Liver (tissue), 9 donors: ENCODE results near the gene GCGR. TPM values are rescaled to one million over a fixed set of nuclear protein-coding genes. Genes with fewer than 3 reads are reported as not detected.

Source experiments
- DNase-seq: peaks from one replicate; pipeline ENCODE4 v3.0.0-alpha.2; 2017; ENCODE audit warnings: low spot score
- H3K27ac ChIP-seq, 2 donors: one replicate each; pipeline ENCODE4 v1.7.0; 2013; ENCODE audit warnings: inconsistent platforms in 2 of 2, low read length in 2 of 2, control low read depth in 1 of 2, low read depth in 1 of 2, mild to moderate bottlenecking in 1 of 2
- H3K27me3 ChIP-seq, 4 donors: one replicate each; pipeline versions ENCODE4 v1.6.1 to v1.7.0; 2013; ENCODE audit warnings: low read length in 3 of 4, inconsistent platforms in 1 of 4, mild to moderate bottlenecking in 1 of 4, moderate library complexity in 1 of 4; ENCODE audit not compliant: control insufficient read depth in 4 of 4, insufficient read depth in 4 of 4
- H3K36me3 ChIP-seq, 4 donors: one replicate each; pipeline versions ENCODE4 v1.6.1 to v1.7.0; 2013; ENCODE audit warnings: low read length in 3 of 4, mild to moderate bottlenecking in 3 of 4, low read depth in 1 of 4, moderate library complexity in 1 of 4; ENCODE audit not compliant: control insufficient read depth in 4 of 4, insufficient read depth in 3 of 4
- H3K4me1 ChIP-seq, 4 donors: one replicate each; pipeline versions ENCODE4 v1.6.1 to v1.7.0; 2013; ENCODE audit warnings: low read length in 3 of 4, mild to moderate bottlenecking in 3 of 4, moderate library complexity in 1 of 4; ENCODE audit not compliant: control insufficient read depth in 4 of 4, insufficient read depth in 4 of 4
- H3K4me3 ChIP-seq, 3 donors: one replicate each; pipeline versions ENCODE4 v1.6.1 to v1.7.0; 2013; ENCODE audit warnings: low read length in 3 of 3, control low read depth in 1 of 3, low read depth in 1 of 3, mild to moderate bottlenecking in 1 of 3
- H3K9ac ChIP-seq, 2 donors: one replicate each; pipeline ENCODE4 v1.7.0; 2013; ENCODE audit warnings: low read length in 2 of 2, mild to moderate bottlenecking in 2 of 2, moderate library complexity in 2 of 2, control low read depth in 1 of 2, low read depth in 1 of 2
- H3K9me3 ChIP-seq, 4 donors: one replicate each; pipeline versions ENCODE4 v1.6.1 to v1.7.0; 2013; ENCODE audit warnings: low read length in 3 of 4; ENCODE audit not compliant: control insufficient read depth in 4 of 4
- EGR1 ChIP-seq, 2 donors: IDR thresholded peaks; 2 replicates each; pipeline ENCODE4 v1.6.1; 2016 to 2018; ENCODE audit warnings: antibody characterized with exemption in 2 of 2, low read depth in 2 of 2
- FOXA1 ChIP-seq: IDR thresholded peaks from 2 replicates; pipeline ENCODE4 v1.6.1; 2016; ENCODE audit warnings: antibody characterized with exemption
- FOXA2 ChIP-seq: IDR thresholded peaks from 2 replicates; pipeline ENCODE4 v1.6.1; 2016; ENCODE audit warnings: antibody characterized with exemption
- GABPA ChIP-seq, 2 donors: IDR thresholded peaks in 1 of 2; conservative IDR thresholded peaks in 1 of 2; 2 replicates each; pipeline ENCODE4 v1.6.1; 2016; ENCODE audit warnings: antibody characterized with exemption in 2 of 2, mild to moderate bottlenecking in 1 of 2, moderate library complexity in 1 of 2
- HNF4A ChIP-seq, 2 donors: conservative IDR thresholded peaks; 2 replicates each; pipeline ENCODE4 v1.6.1; 2016; ENCODE audit warnings: antibody characterized with exemption in 2 of 2, mild to moderate bottlenecking in 2 of 2
- HNF4G ChIP-seq: IDR thresholded peaks from 2 replicates; pipeline ENCODE4 v1.6.1; 2016; ENCODE audit warnings: antibody characterized with exemption
- JUND ChIP-seq, 2 donors: IDR thresholded peaks; 2 replicates each; pipeline ENCODE4 v1.6.1; 2016; ENCODE audit warnings: antibody characterized with exemption in 2 of 2
- NR2F2 ChIP-seq: IDR thresholded peaks from 2 replicates; pipeline ENCODE4 v1.6.1; 2016; ENCODE audit warnings: antibody characterized with exemption
- RAD21 ChIP-seq, 2 donors: IDR thresholded peaks; 2 replicates each; pipeline ENCODE4 v1.6.1; 2016; ENCODE audit warnings: antibody characterized with exemption in 2 of 2, mild to moderate bottlenecking in 2 of 2
- RXRA ChIP-seq, 2 donors: IDR thresholded peaks; 2 replicates each; pipeline ENCODE4 v1.6.1; 2017 to 2018; ENCODE audit warnings: antibody characterized with exemption in 2 of 2, mild to moderate bottlenecking in 1 of 2
- SP1 ChIP-seq: IDR thresholded peaks from 2 replicates; pipeline ENCODE4 v1.6.1; 2018; ENCODE audit warnings: antibody characterized with exemption, mild to moderate bottlenecking
- TAF1 ChIP-seq: conservative IDR thresholded peaks from 2 replicates; pipeline ENCODE4 v1.6.1; 2016; ENCODE audit warnings: antibody characterized with exemption, mild to moderate bottlenecking
- YY1 ChIP-seq: IDR thresholded peaks from 2 replicates; pipeline ENCODE4 v1.6.1; 2016; ENCODE audit warnings: antibody characterized with exemption, mild to moderate bottlenecking
- WGBS: extraction: QIAGEN DNeasy Blood & Tissue Kit; methylation state at CpG from one replicate; pipeline ENCODE4 v1.1.7; 2013; 5-methylcytosine and 5-hydroxymethylcytosine counted together
- polyA plus RNA-seq, 2 donors: library from polyadenylated mRNA; stranded (reverse) in 1 of 2; unstranded in 1 of 2; fragments of 200-250 nt in 1 of 2; fragments of >200 nt in 1 of 2; fragmentation: Nextera tagmentation in 1 of 2; extraction: Ambion mirVana in 1 of 2; gene quantifications; one replicate each; pipeline versions ENCODE4 v1.2.1 to v1.2.3, GENCODE V29; 2013 to 2015
- total RNA-seq, 2 donors: library from RNA; depleted of rRNA; stranded (reverse); fragments of >200 nt; gene quantifications; one replicate each; pipeline ENCODE4 v1.2.3, GENCODE V29; 2014
- TF ChIP-seq, protein P1 (sequence below): IDR thresholded peaks from 2 replicates; pipeline ENCODE4 v1.6.1; 2016; ENCODE audit warnings: antibody characterized with exemption
- TF ChIP-seq, protein P2 (sequence below): IDR thresholded peaks from 2 replicates; pipeline ENCODE4 v1.6.1; 2016; ENCODE audit warnings: antibody characterized with exemption
- TF ChIP-seq, protein P3 (sequence below): fragments of 150-350 bp; IDR thresholded peaks from 2 replicates; pipeline ENCODE4 v1.5.1; 2017; ENCODE audit warnings: improper control_type of control experiment, low read depth, low read length; ENCODE audit not compliant: missing input control
- TF ChIP-seq, protein P4 (sequence below): IDR thresholded peaks from 2 replicates; pipeline ENCODE4 v1.6.1; 2016; ENCODE audit warnings: antibody characterized with exemption
- TF ChIP-seq, protein P5 (sequence below): IDR thresholded peaks from 2 replicates; pipeline ENCODE4 v1.6.1; 2016; ENCODE audit warnings: antibody characterized with exemption, mild to moderate bottlenecking
- donor health status: healthy.
- donor health status: healthy.
- donor health status: healthy.
- donor health status: healthy.
- donor health status: healthy.

GCGR gene
- total and polyA plus RNA-seq, 4 donors, result 20.7 to 72.0 (median 48.9) TPM

DNA sequence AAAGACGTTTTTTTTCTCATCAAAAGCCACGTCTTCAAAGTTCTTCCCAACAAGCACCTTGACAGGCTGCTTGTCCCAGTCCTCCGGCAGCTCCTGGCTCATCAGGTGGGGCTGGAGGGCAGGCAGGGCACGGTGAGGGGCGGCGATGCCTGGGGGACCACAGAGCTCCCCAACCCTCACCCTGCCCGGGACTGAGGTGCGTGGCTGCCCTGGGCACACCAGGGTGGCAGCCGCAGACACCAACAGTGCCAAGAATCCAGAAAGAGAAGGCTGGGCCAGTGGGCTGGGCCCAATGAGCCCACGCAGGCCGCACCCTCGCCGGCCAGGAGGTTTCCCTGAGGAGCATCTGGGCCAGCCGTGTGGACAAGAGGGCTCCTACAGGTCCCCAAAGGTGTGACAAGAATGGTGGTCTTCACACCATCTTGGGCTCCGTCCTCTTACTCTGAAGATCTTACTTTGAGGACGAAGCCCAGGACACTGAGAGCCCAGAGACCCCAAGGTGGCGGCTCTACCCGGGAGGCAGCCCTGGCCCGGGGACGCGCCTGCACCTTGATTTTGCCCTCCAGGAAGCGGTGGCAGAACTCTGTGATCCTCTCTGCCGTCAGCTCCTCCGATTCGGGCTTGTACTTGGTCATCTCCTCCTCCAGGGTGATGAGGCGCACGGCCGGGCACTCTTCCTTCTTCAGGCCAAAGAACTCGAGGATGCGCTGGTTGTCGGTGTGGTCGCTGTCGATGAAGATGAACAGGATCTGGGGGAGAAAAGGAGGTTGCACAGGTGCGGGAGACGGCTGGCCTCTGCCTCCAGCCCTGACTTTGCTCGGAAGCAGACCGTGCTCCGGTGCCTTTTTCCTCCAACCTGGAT lies 42.2 kb downstream of the GCGR start:
- H3K9ac ChIP-seq, result no peak overlapping the region

More for the DNA sequence above, 42.2 kb downstream of the GCGR start:
- no peaks in the 10 kb centered on the region for H3K9me3 ChIP-seq
- DNase-seq, result no peak
- no peak overlapping the region for H3K4me3 ChIP-seq
- no peak overlapping the region for H3K27ac ChIP-seq
- no peak for TF ChIP-seq RXRA (IDR thresholded peaks at IDR 0.05)
- TF ChIP-seq EGR1 (IDR thresholded peaks at IDR 0.05; ENCODE audit: low read depth in 2 of 2), result no peak
- TF ChIP-seq, protein P1, sequence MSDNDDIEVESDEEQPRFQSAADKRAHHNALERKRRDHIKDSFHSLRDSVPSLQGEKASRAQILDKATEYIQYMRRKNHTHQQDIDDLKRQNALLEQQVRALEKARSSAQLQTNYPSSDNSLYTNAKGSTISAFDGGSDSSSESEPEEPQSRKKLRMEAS, result no peak
- TF ChIP-seq, protein P2, sequence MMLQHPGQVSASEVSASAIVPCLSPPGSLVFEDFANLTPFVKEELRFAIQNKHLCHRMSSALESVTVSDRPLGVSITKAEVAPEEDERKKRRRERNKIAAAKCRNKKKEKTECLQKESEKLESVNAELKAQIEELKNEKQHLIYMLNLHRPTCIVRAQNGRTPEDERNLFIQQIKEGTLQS, result no peak
- no peak for TF ChIP-seq GABPA (IDR thresholded peaks at IDR 0.05 in 1 of 2, conservative IDR thresholded peaks at IDR 0.05 in 1 of 2)
- TF ChIP-seq, protein P3, sequence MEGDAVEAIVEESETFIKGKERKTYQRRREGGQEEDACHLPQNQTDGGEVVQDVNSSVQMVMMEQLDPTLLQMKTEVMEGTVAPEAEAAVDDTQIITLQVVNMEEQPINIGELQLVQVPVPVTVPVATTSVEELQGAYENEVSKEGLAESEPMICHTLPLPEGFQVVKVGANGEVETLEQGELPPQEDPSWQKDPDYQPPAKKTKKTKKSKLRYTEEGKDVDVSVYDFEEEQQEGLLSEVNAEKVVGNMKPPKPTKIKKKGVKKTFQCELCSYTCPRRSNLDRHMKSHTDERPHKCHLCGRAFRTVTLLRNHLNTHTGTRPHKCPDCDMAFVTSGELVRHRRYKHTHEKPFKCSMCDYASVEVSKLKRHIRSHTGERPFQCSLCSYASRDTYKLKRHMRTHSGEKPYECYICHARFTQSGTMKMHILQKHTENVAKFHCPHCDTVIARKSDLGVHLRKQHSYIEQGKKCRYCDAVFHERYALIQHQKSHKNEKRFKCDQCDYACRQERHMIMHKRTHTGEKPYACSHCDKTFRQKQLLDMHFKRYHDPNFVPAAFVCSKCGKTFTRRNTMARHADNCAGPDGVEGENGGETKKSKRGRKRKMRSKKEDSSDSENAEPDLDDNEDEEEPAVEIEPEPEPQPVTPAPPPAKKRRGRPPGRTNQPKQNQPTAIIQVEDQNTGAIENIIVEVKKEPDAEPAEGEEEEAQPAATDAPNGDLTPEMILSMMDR, result no peak
- no peak for TF ChIP-seq HNF4A (conservative IDR thresholded peaks at IDR 0.05)
- TF ChIP-seq JUND (IDR thresholded peaks at IDR 0.05), result no peak
- TF ChIP-seq, protein P4, sequence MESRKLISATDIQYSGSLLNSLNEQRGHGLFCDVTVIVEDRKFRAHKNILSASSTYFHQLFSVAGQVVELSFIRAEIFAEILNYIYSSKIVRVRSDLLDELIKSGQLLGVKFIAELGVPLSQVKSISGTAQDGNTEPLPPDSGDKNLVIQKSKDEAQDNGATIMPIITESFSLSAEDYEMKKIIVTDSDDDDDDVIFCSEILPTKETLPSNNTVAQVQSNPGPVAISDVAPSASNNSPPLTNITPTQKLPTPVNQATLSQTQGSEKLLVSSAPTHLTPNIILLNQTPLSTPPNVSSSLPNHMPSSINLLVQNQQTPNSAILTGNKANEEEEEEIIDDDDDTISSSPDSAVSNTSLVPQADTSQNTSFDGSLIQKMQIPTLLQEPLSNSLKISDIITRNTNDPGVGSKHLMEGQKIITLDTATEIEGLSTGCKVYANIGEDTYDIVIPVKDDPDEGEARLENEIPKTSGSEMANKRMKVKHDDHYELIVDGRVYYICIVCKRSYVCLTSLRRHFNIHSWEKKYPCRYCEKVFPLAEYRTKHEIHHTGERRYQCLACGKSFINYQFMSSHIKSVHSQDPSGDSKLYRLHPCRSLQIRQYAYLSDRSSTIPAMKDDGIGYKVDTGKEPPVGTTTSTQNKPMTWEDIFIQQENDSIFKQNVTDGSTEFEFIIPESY, result no peak
- TF ChIP-seq SP1, result no peak
- TF ChIP-seq, protein P5, sequence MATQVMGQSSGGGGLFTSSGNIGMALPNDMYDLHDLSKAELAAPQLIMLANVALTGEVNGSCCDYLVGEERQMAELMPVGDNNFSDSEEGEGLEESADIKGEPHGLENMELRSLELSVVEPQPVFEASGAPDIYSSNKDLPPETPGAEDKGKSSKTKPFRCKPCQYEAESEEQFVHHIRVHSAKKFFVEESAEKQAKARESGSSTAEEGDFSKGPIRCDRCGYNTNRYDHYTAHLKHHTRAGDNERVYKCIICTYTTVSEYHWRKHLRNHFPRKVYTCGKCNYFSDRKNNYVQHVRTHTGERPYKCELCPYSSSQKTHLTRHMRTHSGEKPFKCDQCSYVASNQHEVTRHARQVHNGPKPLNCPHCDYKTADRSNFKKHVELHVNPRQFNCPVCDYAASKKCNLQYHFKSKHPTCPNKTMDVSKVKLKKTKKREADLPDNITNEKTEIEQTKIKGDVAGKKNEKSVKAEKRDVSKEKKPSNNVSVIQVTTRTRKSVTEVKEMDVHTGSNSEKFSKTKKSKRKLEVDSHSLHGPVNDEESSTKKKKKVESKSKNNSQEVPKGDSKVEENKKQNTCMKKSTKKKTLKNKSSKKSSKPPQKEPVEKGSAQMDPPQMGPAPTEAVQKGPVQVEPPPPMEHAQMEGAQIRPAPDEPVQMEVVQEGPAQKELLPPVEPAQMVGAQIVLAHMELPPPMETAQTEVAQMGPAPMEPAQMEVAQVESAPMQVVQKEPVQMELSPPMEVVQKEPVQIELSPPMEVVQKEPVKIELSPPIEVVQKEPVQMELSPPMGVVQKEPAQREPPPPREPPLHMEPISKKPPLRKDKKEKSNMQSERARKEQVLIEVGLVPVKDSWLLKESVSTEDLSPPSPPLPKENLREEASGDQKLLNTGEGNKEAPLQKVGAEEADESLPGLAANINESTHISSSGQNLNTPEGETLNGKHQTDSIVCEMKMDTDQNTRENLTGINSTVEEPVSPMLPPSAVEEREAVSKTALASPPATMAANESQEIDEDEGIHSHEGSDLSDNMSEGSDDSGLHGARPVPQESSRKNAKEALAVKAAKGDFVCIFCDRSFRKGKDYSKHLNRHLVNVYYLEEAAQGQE, result no peak
- no peak for TF ChIP-seq TAF1
- no peak for TF ChIP-seq FOXA2
- TF ChIP-seq YY1, result no peak
- TF ChIP-seq RAD21 (IDR thresholded peaks at IDR 0.05), result no peak
- TF ChIP-seq NR2F2, result no peak
- no peak for TF ChIP-seq HNF4G
- no peak for TF ChIP-seq FOXA1
- H3K27me3 ChIP-seq, result no peaks in the 10 kb centered on the region
- H3K36me3 ChIP-seq, result peaks cover 31 to 51% (median 36%) of the 10 kb centered on the region in 4 donors
- H3K4me1 ChIP-seq, result peaks cover 0 to 29% (median 19%) of the 10 kb centered on the region in 4 donors
- WGBS, result 93% methylated on average over 38 of the region's 38 CpGs
